Kidney (tissue), 14 donors: Measurements from ENCODE around the gene TMPRSS11F. TPM values are rescaled to one million over a fixed set of nuclear protein-coding genes. Genes with fewer than 3 reads are reported as not detected.

Source experiments
- DNase-seq, 5 donors: peaks; one replicate each; pipeline ENCODE4 v3.0.0-alpha.2; 2013 to 2020
- FAIRE-seq: peaks from 2 replicates; lab custom pipeline; 2012; peaks lifted over from hg19 to GRCh38; lab: Jason Lieb, UNC
- H3K27ac ChIP-seq, 2 donors: one replicate each; pipeline ENCODE4 v1.7.0; 2013; ENCODE audit warnings: low read depth in 2 of 2, low read length in 2 of 2, inconsistent platforms in 1 of 2
- H3K27me3 ChIP-seq: one replicate; pipeline ENCODE4 v1.7.1; 2013; ENCODE audit warnings: low read length, inconsistent platforms; ENCODE audit not compliant: control insufficient read depth, insufficient read depth
- H3K36me3 ChIP-seq, 3 donors: one replicate each; pipeline versions ENCODE4 v1.7.0 to v1.7.1; 2013; ENCODE audit warnings: low read length in 3 of 3, control low read depth in 1 of 3, inconsistent platforms in 1 of 3; ENCODE audit not compliant: insufficient read depth in 3 of 3, control insufficient read depth in 2 of 3
- H3K4me1 ChIP-seq, 3 donors: one replicate each; pipeline versions ENCODE4 v1.7.0 to v1.7.1; 2013; ENCODE audit warnings: low read length in 3 of 3, inconsistent platforms in 1 of 3, low read depth in 1 of 3; ENCODE audit not compliant: control insufficient read depth in 2 of 3, insufficient read depth in 2 of 3
- H3K4me3 ChIP-seq, 3 donors: one replicate each; pipeline versions ENCODE4 v1.7.0 to v1.8.1; 2013; ENCODE audit warnings: low read length in 3 of 3, control low read depth in 1 of 3, inconsistent platforms in 1 of 3
- H3K9ac ChIP-seq, 3 donors: one replicate each; pipeline versions ENCODE4 v1.7.0 to v1.7.1; 2013; ENCODE audit warnings: low read length in 3 of 3, control low read depth in 1 of 3, inconsistent platforms in 1 of 3
- H3K9me3 ChIP-seq, 3 donors: one replicate each; pipeline versions ENCODE4 v1.7.0 to v1.7.1; 2013; ENCODE audit warnings: low read length in 3 of 3, control low read depth in 1 of 3, inconsistent platforms in 1 of 3; ENCODE audit not compliant: control insufficient read depth in 2 of 3, insufficient read depth in 1 of 3
- CTCF ChIP-seq: IDR thresholded peaks from 3 replicates; pipeline ENCODE4 v1.5.1; 2012; ENCODE audit warnings: mild to moderate bottlenecking, moderate library complexity, borderline replicate concordance; ENCODE audit not compliant: insufficient read depth; ENCODE audit errors: extremely low read depth
- intact Hi-C: fragments of 100-400 bp; cut with DNase I; formaldehyde crosslinking; loops from one replicate; pipeline ENCODE4 v1.11.1; 2022
- polyA plus RNA-seq: library from polyadenylated mRNA; stranded (reverse); fragments of 350-450 nt; fragmentation: Illumina TruSeq; extraction: RNeasy Lipid Tissue Mini Kit (QIAGEN cat#74804); gene quantifications from one replicate; pipeline ENCODE4 v1.2.3, GENCODE V29; 2014; ENCODE audit warnings: low read depth, low replicate concordance; ENCODE audit not compliant: insufficient read depth
- total RNA-seq: library from RNA; stranded (reverse); fragmentation: NEBNext Ultra II Directional; extraction: Animal tissue kit (Norgen Biotek cat#: 25700); gene quantifications from one replicate; pipeline ENCODE4 v1.2.1, GENCODE V29; 2021
- donor health status: control.
- donor health status: control.
- donor health status: control.
- donor health status: control.
- donor health status: control.
- donor health status: DM: yes; HTN: yes; CAD: no.
- donor health status: Normal renal cell carcinoma (clear cell type).

TMPRSS11F gene
- total and polyA plus RNA-seq, 2 donors from 2014 or later, result not detected

- H3K9ac ChIP-seq, result no peak overlapping the region
- H3K9me3 ChIP-seq, result no peaks in the 10 kb centered on the region
- no peaks in the 10 kb centered on the region for H3K36me3 ChIP-seq
- H3K27ac ChIP-seq, result no peak overlapping the region
- no peaks in the 10 kb centered on the region for H3K27me3 ChIP-seq
- H3K4me1 ChIP-seq, result no peaks in the 10 kb centered on the region
- intact Hi-C loops, result no loop called here
- no peak overlapping the region for H3K4me3 ChIP-seq
- DNase-seq (no peak), FAIRE-seq (no peak)
- TF ChIP-seq CTCF, result no peak
Measured at GRCh38 chr4:68076194-68076593, 53.5 kb downstream of the TMPRSS11F start.

- no peak for TF ChIP-seq CTCF
- Histone ChIP-seq H3K4me1 (no peaks in the 10 kb centered on the region), H3K27me3 (no peaks in the 10 kb centered on the region), H3K9ac (no peak overlapping the region), H3K36me3 (no peaks in the 10 kb centered on the region), H3K4me3 (no peak overlapping the region), H3K9me3 (no peaks in the 10 kb centered on the region), H3K27ac (no peak overlapping the region)
- DNase-seq (no peak), FAIRE-seq (no peak)
- intact Hi-C loops, result no loop called here
Measured at GRCh38 chr4:68074397-68074796, 55.3 kb downstream of the TMPRSS11F start.

GRCh38 chr4:68070302-68070701 is 59.4 kb downstream of the TMPRSS11F start:
- Histone ChIP-seq H3K9ac (no peak overlapping the region), H3K27me3 (no peaks in the 10 kb centered on the region), H3K9me3 (no peaks in the 10 kb centered on the region), H3K4me3 (no peak overlapping the region), H3K4me1 (no peaks in the 10 kb centered on the region), H3K36me3 (no peaks in the 10 kb centered on the region), H3K27ac (no peak overlapping the region)
- DNase-seq (no peak), FAIRE-seq (no peak)
- TF ChIP-seq CTCF, result no peak
- intact Hi-C loops, result no loop called here

- Histone ChIP-seq H3K4me1 (no peaks in the 10 kb centered on the region), H3K4me3 (no peak overlapping the region), H3K9ac (no peak overlapping the region), H3K27me3 (no peaks in the 10 kb centered on the region), H3K9me3 (no peaks in the 10 kb centered on the region), H3K36me3 (no peaks in the 10 kb centered on the region), H3K27ac (no peak overlapping the region)
- intact Hi-C loops, result no loop called here
- no peak for TF ChIP-seq CTCF
- no peak for DNase-seq
- no peak for FAIRE-seq
Measured at GRCh38 chr4:68062501-68062900, 67.2 kb downstream of the TMPRSS11F start.
